ENCODE data around the gene OSBPL3.

GRCh38 chr7:24842029-24842428 is 137.9 kb downstream of the OSBPL3 start:
- no peak for TF ChIP-seq EGR1 (IDR thresholded peaks at IDR 0.05)
- no peak for TF ChIP-seq RAD21 (IDR thresholded peaks at IDR 0.05; ENCODE audit: low read depth)
- no peak for TF ChIP-seq TAF1 (IDR thresholded peaks at IDR 0.05; ENCODE audit: low read depth)
- TF ChIP-seq EP300 (IDR thresholded peaks at IDR 0.05; ENCODE audit: borderline replicate concordance), result no peak
